ENCODE data around the gene PKP1.

The PKP1 gene

DNA sequence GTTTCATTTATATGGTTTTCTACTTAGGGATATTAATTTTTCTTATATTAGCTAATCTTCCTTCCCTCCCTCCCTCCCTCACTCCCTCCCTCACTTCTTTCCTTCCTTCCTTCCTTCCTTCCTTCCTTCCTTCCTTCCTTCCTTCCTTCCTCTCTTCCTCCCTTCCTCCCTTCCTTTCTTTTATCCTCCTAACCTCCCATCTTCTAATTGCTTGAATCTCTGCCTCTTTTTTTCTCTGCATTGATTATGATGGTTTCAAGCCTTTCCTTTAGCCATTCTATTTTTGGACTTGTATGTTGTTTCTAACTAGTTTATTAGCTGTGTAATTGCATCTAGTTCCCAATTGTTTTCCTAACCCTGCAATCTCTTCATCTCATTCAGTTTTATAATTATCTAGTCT lies 17.0 kb upstream of the PKP1 start:
- Histone ChIP-seq H3K9ac (ENCODE audit: low read length) (no peak overlapping the region), H3K4me2 (ENCODE audit: low read depth, low read length, poor library complexity, severe bottlenecking) (no peak overlapping the region), H3K9me2 (replicated peaks; ENCODE audit: insufficient read depth, low read length) (no peaks in the 10 kb centered on the region), H3K79me2 (ENCODE audit: insufficient read depth, low read length) (no peaks in the 10 kb centered on the region), H4K20me1 (ENCODE audit: low read depth, low read length) (no peaks in the 10 kb centered on the region), H3K4me3 (ENCODE audit: insufficient read depth, low read length, poor library complexity, severe bottlenecking) (no peak overlapping the region), H2AFZ (ENCODE audit: low read depth, low read length, severe bottlenecking) (no peak overlapping the region), H3K27me3 (ENCODE audit: low read length) (no peaks in the 10 kb centered on the region; the same call in 1 of the 2 replicates), H3F3A (ENCODE audit: insufficient read depth) (no peaks in the 10 kb centered on the region), H3K36me3 (ENCODE audit: low read length) (no peaks in the 10 kb centered on the region), H3K27ac (ENCODE audit: low read depth, low read length) (no peak overlapping the region), H3K9me3 (ENCODE audit: insufficient read depth, low read length) (no peaks in the 10 kb centered on the region)
- TF ChIP-seq EZH2phosphoT487 (conservative IDR thresholded peaks at IDR 0.05; ENCODE audit: low read length) = no peak
- TF ChIP-seq, protein P1, sequence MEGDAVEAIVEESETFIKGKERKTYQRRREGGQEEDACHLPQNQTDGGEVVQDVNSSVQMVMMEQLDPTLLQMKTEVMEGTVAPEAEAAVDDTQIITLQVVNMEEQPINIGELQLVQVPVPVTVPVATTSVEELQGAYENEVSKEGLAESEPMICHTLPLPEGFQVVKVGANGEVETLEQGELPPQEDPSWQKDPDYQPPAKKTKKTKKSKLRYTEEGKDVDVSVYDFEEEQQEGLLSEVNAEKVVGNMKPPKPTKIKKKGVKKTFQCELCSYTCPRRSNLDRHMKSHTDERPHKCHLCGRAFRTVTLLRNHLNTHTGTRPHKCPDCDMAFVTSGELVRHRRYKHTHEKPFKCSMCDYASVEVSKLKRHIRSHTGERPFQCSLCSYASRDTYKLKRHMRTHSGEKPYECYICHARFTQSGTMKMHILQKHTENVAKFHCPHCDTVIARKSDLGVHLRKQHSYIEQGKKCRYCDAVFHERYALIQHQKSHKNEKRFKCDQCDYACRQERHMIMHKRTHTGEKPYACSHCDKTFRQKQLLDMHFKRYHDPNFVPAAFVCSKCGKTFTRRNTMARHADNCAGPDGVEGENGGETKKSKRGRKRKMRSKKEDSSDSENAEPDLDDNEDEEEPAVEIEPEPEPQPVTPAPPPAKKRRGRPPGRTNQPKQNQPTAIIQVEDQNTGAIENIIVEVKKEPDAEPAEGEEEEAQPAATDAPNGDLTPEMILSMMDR (IDR thresholded peaks at IDR 0.05; ENCODE audit: insufficient read depth, low read length, poor library complexity, severe bottlenecking) = no peak

DNA sequence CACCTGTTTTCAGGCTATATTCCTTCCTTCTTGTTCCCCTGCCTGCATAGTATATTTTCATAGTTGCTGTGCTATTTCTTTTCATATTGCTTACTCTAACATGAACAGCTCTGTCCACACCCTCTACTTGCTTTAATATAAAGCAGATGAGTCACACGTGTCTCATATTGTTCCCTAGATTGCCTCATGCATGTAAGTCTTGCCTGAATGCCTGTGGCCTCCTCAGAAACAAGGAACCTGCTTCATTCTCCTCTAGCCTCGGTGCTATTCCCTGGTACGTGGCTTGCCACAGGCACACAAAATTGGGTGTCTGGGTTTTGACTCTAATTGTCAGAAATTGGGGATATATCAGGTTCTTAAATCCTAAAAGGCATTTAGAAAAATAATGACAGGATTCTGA lies 16.5 kb upstream of the PKP1 start:
- Histone ChIP-seq H3K4me2 (ENCODE audit: low read depth, low read length, poor library complexity, severe bottlenecking) (no peak overlapping the region), H3K27me3 (ENCODE audit: low read length) (no peaks in the 10 kb centered on the region; the same call in 1 of the 2 replicates), H4K20me1 (ENCODE audit: low read depth, low read length) (no peaks in the 10 kb centered on the region), H3K79me2 (ENCODE audit: insufficient read depth, low read length) (no peaks in the 10 kb centered on the region), H3K9me3 (ENCODE audit: insufficient read depth, low read length) (no peaks in the 10 kb centered on the region), H3K4me3 (ENCODE audit: insufficient read depth, low read length, poor library complexity, severe bottlenecking) (no peak overlapping the region), H3K27ac (ENCODE audit: low read depth, low read length) (no peak overlapping the region), H3K9me2 (replicated peaks; ENCODE audit: insufficient read depth, low read length) (no peaks in the 10 kb centered on the region), H2AFZ (ENCODE audit: low read depth, low read length, severe bottlenecking) (no peak overlapping the region), H3F3A (ENCODE audit: insufficient read depth) (no peaks in the 10 kb centered on the region), H3K36me3 (ENCODE audit: low read length) (no peaks in the 10 kb centered on the region), H3K9ac (ENCODE audit: low read length) (no peak overlapping the region)
- TF ChIP-seq EZH2phosphoT487 (conservative IDR thresholded peaks at IDR 0.05; ENCODE audit: low read length) = no peak
- TF ChIP-seq, protein P1 (IDR thresholded peaks at IDR 0.05; ENCODE audit: insufficient read depth, low read length, poor library complexity, severe bottlenecking) = no peak

DNA sequence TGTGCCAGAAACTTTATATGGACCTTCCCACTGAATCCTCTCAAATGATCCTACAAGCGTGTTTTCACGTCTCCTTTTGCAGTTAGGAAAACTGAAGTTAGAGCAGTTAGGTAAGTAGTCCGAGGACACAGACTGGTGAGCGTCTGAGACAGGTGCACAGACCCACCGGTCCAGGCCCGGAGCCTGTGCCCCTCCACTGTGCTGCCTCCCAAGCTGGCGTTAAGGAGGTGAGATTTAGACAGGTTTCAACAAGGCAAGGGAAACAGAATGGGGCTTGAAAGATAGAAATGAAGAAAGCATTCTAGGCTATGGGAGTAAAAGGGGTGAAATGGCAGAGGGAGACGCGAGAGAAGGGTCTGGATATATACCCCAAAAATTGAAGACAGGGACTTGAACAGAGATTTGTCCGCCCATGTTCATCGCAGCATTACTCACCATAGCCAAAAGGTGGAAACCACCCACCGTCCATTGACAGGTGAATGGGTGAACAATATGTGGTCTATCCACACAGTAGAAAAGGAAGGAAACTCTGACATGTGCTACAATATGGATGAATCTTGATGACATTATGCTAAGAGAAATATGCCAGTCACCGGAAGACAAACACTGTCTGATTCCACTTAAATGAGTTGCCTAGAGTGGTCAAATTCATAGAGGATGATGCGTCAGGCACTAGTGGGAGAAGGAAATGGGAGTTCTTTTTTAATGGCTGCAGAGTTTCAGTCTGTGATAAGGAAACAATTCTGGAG lies 15.7 kb upstream of the PKP1 start:
- H3K27ac ChIP-seq (ENCODE audit: low read depth, low read length) = no peak overlapping the region
- no peaks in the 10 kb centered on the region for H3F3A ChIP-seq (ENCODE audit: insufficient read depth)
- H3K9me3 ChIP-seq (ENCODE audit: insufficient read depth, low read length) = no peaks in the 10 kb centered on the region
- no peak for TF ChIP-seq EZH2phosphoT487 (conservative IDR thresholded peaks at IDR 0.05; ENCODE audit: low read length)
- TF ChIP-seq, protein P1 (IDR thresholded peaks at IDR 0.05; ENCODE audit: insufficient read depth, low read length, poor library complexity, severe bottlenecking) = no peak
- H3K9me2 ChIP-seq (replicated peaks; ENCODE audit: insufficient read depth, low read length) = no peaks in the 10 kb centered on the region
- no peaks in the 10 kb centered on the region for H3K36me3 ChIP-seq (ENCODE audit: low read length)
- H3K27me3 ChIP-seq (ENCODE audit: low read length) = no peaks in the 10 kb centered on the region; the same call in 1 of the 2 replicates
- no peak overlapping the region for H2AFZ ChIP-seq (ENCODE audit: low read depth, low read length, severe bottlenecking)
- H3K4me3 ChIP-seq (ENCODE audit: insufficient read depth, low read length, poor library complexity, severe bottlenecking) = no peak overlapping the region
- H3K9ac ChIP-seq (ENCODE audit: low read length) = no peak overlapping the region
- no peaks in the 10 kb centered on the region for H4K20me1 ChIP-seq (ENCODE audit: low read depth, low read length)
- no peaks in the 10 kb centered on the region for H3K79me2 ChIP-seq (ENCODE audit: insufficient read depth, low read length)
- H3K4me2 ChIP-seq (ENCODE audit: low read depth, low read length, poor library complexity, severe bottlenecking) = no peak overlapping the region
